GM18867 (cell line): ENCODE measurements around the gene SIVA1.

Experiments used
- ATAC-seq: cut with Tn5 transposase; IDR thresholded peaks from one replicate; pipeline ENCODE4 v1.9.1; 2021; ENCODE audit warnings: mild to moderate bottlenecking, moderate library complexity; ENCODE audit not compliant: unreplicated experiment

The SIVA1 gene

GRCh38 chr14:104794993-104795780 lies 42.2 kb downstream of the SIVA1 start, which contains the start of gene AKT1:
AKT1 (minus strand) TSS chr14:104795748; CDS start chr14:104792643, 3,105 bp downstream.
- peak; percentile 35 for ATAC-seq

- peak; percentile 38 for ATAC-seq
Observed at GRCh38 chr14:104795781-104796686, 43.1 kb downstream of the SIVA1 start.

GRCh38 chr14:104796687-104797081 lies 43.7 kb downstream of the SIVA1 start:
- ATAC-seq = no peak

- no peak for ATAC-seq
Observed at GRCh38 chr14:104797115-104798044, 44.4 kb downstream of the SIVA1 start.

GRCh38 chr14:104798300-104799243 lies 45.6 kb downstream of the SIVA1 start:
- no peak for ATAC-seq

- no peak for ATAC-seq
Observed at GRCh38 chr14:104799244-104800014, 46.5 kb downstream of the SIVA1 start.

- ATAC-seq = peak; percentile 50
Observed at GRCh38 chr14:104800015-104800770, 47.2 kb downstream of the SIVA1 start.

GRCh38 chr14:104800771-104801519 lies 48.0 kb downstream of the SIVA1 start, which contains the start of gene ZBTB42:
ZBTB42 (plus strand) TSS chr14:104801101; CDS start chr14:104801198, 97 bp downstream.
- ATAC-seq = peak; percentile 36

GRCh38 chr14:104801520-104802393 lies 48.8 kb downstream of the SIVA1 start:
- ATAC-seq = no peak

GRCh38 chr14:104802394-104803184 lies 49.6 kb downstream of the SIVA1 start:
- no peak for ATAC-seq

GRCh38 chr14:104803280-104803911 lies 50.4 kb downstream of the SIVA1 start:
- ATAC-seq = no peak

- ATAC-seq = no peak
Observed at GRCh38 chr14:104803912-104804410, 51.0 kb downstream of the SIVA1 start.

GRCh38 chr14:104804481-104805325 lies 51.8 kb downstream of the SIVA1 start:
- ATAC-seq = no peak

GRCh38 chr14:104805326-104805678 lies 52.4 kb downstream of the SIVA1 start:
- no peak for ATAC-seq
